HCT116 (cell line): Measurements from ENCODE around the gene PTPRZ1. TPM values are rescaled to one million over a fixed set of nuclear protein-coding genes. Genes with fewer than 3 reads are reported as not detected.
A peak's percentile ranks its signal among the peaks of the same experiment; 100 is the strongest.

ENCODE experiments used
- ATAC-seq: fragments of 200-7000 bp; cut with Tn5 transposase; 2 replicates; pipeline ENCODE4 v1.9.1; 2020; ENCODE audit warnings: mild to moderate bottlenecking, moderate library complexity
- BruUV-seq: library from RNA; stranded (reverse); fragments of 400-500 nt; replicated peaks from 2 replicates; lab custom pipeline; 2021; lab: Mats Ljungman, UMichigan
- CTCF ChIA-PET: fragments of 300-600 bp; sonication (Branson Sonifier 250); formaldehyde crosslinking; loops from one replicate; lab custom pipeline; 2021; ENCODE audit warnings: antibody characterized with exemption; lab: Charles Lee
- POLR2A ChIA-PET: fragments of 300-600, 350-600 bp; sonication (Branson Sonifier 250); formaldehyde crosslinking; loops from one replicate; lab custom pipeline; 2021; ENCODE audit warnings: antibody characterized with exemption; lab: Charles Lee
- RAD21 ChIA-PET, 2 experiments: fragments of 300-600 bp; sonication (Branson Sonifier 250); formaldehyde crosslinking; loops; one replicate each; lab custom pipeline; 2023; ENCODE audit warnings: low total read pairs in 2 of 2; ENCODE audit not compliant: uncharacterized antibody in 2 of 2, unreplicated experiment in 2 of 2, low non-redundant PET in 1 of 2; lab: Charles Lee
- DNase-seq: peaks from one replicate; pipeline ENCODE4 v3.0.0-alpha.2; 2010; ENCODE audit warnings: low read depth, low spot score
- H2AFZ ChIP-seq: fragments of 200-600 bp; shearing (Covaris generic), sonication (generic); 2 replicates; pipeline ENCODE4 v1.6.1; 2017; ENCODE audit warnings: low read depth, mixed run types, mixed read lengths, antibody characterized with exemption, low read length; ENCODE audit not compliant: poor library complexity, severe bottlenecking
- H3K27ac ChIP-seq: 2 replicates; pipeline ENCODE4 v1.5.1; 2012; ENCODE audit warnings: low read depth, low read length
- H3K27me3 ChIP-seq: fragments of 200-600 bp; sonication (generic); 2 replicates; pipeline ENCODE4 v1.6.1; 2016; ENCODE audit warnings: mixed run types, low read length, mixed read lengths; ENCODE audit not compliant: insufficient read depth
- H3K36me3 ChIP-seq, 2 experiments: fragments of 200-500 bp in 1 of 2; fragments of 200-600 bp in 1 of 2; sonication (Bioruptor generic) in 1 of 2; sonication (generic) in 1 of 2; 2 replicates each; pipeline versions ENCODE4 v1.5.1 to v1.6.1; 2014 to 2016; ENCODE audit warnings: low read length in 2 of 2, inconsistent platforms in 1 of 2, mixed read lengths in 1 of 2, mixed run types in 1 of 2; ENCODE audit not compliant: insufficient read depth in 2 of 2, control insufficient read depth in 1 of 2
- H3K4me1 ChIP-seq, 2 experiments: fragments of 200-600 bp in 1 of 2; sonication (generic) in 1 of 2; 2 replicates each; pipeline versions ENCODE4 v1.5.1 to v1.6.1; 2012 to 2017; ENCODE audit warnings: low read length in 2 of 2, inconsistent platforms in 1 of 2, mild to moderate bottlenecking in 1 of 2, mixed read lengths in 1 of 2, mixed run types in 1 of 2, moderate library complexity in 1 of 2; ENCODE audit not compliant: insufficient read depth in 2 of 2, control insufficient read depth in 1 of 2
- H3K4me2 ChIP-seq: fragments of 200-600 bp; sonication (generic); 2 replicates; pipeline ENCODE4 v1.6.1; 2017; ENCODE audit warnings: mixed run types, low read length, mixed read lengths
- H3K4me3 ChIP-seq, 2 experiments: fragments of 200-600 bp in 1 of 2; sonication (generic) in 1 of 2; replicated peaks in 1 of 2; 2 replicates each; pipeline ENCODE4 v1.5.1; 2011 to 2016; ENCODE audit warnings: low read length in 2 of 2, control low read depth in 1 of 2, low read depth in 1 of 2, mild to moderate bottlenecking in 1 of 2, mixed read lengths in 1 of 2, mixed run types in 1 of 2
- H3K79me2 ChIP-seq: fragments of 200-600 bp; sonication (generic); 2 replicates; pipeline ENCODE4 v1.6.1; 2017; ENCODE audit warnings: mild to moderate bottlenecking, mixed run types, low read length, moderate library complexity, mixed read lengths; ENCODE audit not compliant: insufficient read depth
- H3K9ac ChIP-seq: fragments of 200-600 bp; sonication (generic); 2 replicates; pipeline ENCODE4 v1.6.1; 2016; ENCODE audit warnings: low read length, mixed read lengths
- H3K9me2 ChIP-seq: fragments of 200-600 bp; sonication (generic), shearing (Covaris generic); 2 replicates; pipeline ENCODE4 v1.6.1; 2017; ENCODE audit warnings: mixed run types, mild to moderate bottlenecking, moderate library complexity; ENCODE audit not compliant: insufficient read depth
- H3K9me3 ChIP-seq, 2 experiments: fragments of 200-500 bp in 1 of 2; fragments of 200-600 bp in 1 of 2; sonication (Bioruptor generic) in 1 of 2; sonication (generic) in 1 of 2; 2 replicates each; pipeline ENCODE4 v1.6.1; 2014 to 2017; ENCODE audit warnings: low read length in 2 of 2, mixed read lengths in 2 of 2, inconsistent platforms in 1 of 2, low read depth in 1 of 2, mild to moderate bottlenecking in 1 of 2, mixed run types in 1 of 2, moderate library complexity in 1 of 2; ENCODE audit not compliant: control insufficient read depth in 1 of 2, insufficient read depth in 1 of 2
- H4K20me1 ChIP-seq: fragments of 200-600 bp; sonication (generic), shearing (Covaris generic); 2 replicates; pipeline ENCODE4 v1.6.1; 2017; ENCODE audit warnings: mixed run types, mild to moderate bottlenecking, moderate library complexity; ENCODE audit not compliant: insufficient read depth
- ATF3 ChIP-seq: IDR thresholded peaks from 2 replicates; pipeline ENCODE4 v1.6.1; 2012
- CBX3 ChIP-seq: IDR thresholded peaks from 2 replicates; pipeline ENCODE4 v1.6.1; 2012; ENCODE audit warnings: low read depth
- CTCF ChIP-seq, 3 experiments: fragments of 200-600 bp in 1 of 3; sonication (generic) in 1 of 3; IDR thresholded peaks in 2 of 3; conservative IDR thresholded peaks in 1 of 3; 2 replicates each; pipeline ENCODE4 v1.5.1; 2012 to 2017; ENCODE audit warnings: low read depth in 2 of 3, low read length in 2 of 3, antibody characterized with exemption in 1 of 3, borderline replicate concordance in 1 of 3, control low read depth in 1 of 3, mild to moderate bottlenecking in 1 of 3, mixed read lengths in 1 of 3, mixed run types in 1 of 3, moderate library complexity in 1 of 3; ENCODE audit not compliant: insufficient read depth in 1 of 3
- EGR1 ChIP-seq: IDR thresholded peaks from 2 replicates; pipeline ENCODE4 v1.6.1; 2012; ENCODE audit warnings: low read depth
- ELF1 ChIP-seq: IDR thresholded peaks from 2 replicates; pipeline ENCODE4 v1.6.1; 2012; ENCODE audit warnings: low read depth, borderline replicate concordance
- EZH2 ChIP-seq: fragments of 200-600 bp; sonication (generic); IDR thresholded peaks from 2 replicates; pipeline ENCODE4 v1.6.1; 2017; ENCODE audit warnings: antibody characterized with exemption, mixed run types
- EZH2phosphoT487 ChIP-seq: fragments of 200-600 bp; IDR thresholded peaks from 2 replicates; pipeline ENCODE4 v1.6.1; 2018; ENCODE audit warnings: antibody characterized with exemption, borderline replicate concordance
- FOSL1 ChIP-seq: IDR thresholded peaks from 2 replicates; pipeline ENCODE4 v1.6.1; 2012; ENCODE audit warnings: low read depth
- JUND ChIP-seq: IDR thresholded peaks from 2 replicates; pipeline ENCODE4 v1.6.1; 2012
- MAX ChIP-seq: IDR thresholded peaks from 2 replicates; pipeline ENCODE4 v1.6.1; 2012
- POLR2A ChIP-seq: IDR thresholded peaks from 2 replicates; pipeline ENCODE4 v1.7.0; 2011; ENCODE audit warnings: borderline replicate concordance; ENCODE audit not compliant: insufficient read depth, insufficient read length; ENCODE audit errors: extremely low read depth
- POLR2AphosphoS5 ChIP-seq: IDR thresholded peaks from 2 replicates; pipeline ENCODE4 v1.6.1; 2011; ENCODE audit warnings: mild to moderate bottlenecking, low read depth, low read length, moderate library complexity
- RAD21 ChIP-seq: IDR thresholded peaks from 2 replicates; pipeline ENCODE4 v1.6.1; 2012; ENCODE audit warnings: low read depth, mild to moderate bottlenecking
- REST ChIP-seq: IDR thresholded peaks from 2 replicates; pipeline ENCODE4 v1.6.1; 2012; ENCODE audit warnings: low read depth
- SRF ChIP-seq: IDR thresholded peaks from 2 replicates; pipeline ENCODE4 v1.6.1; 2012; ENCODE audit warnings: low read depth
- TCF7L2 ChIP-seq: IDR thresholded peaks from 2 replicates; pipeline ENCODE4 v1.7.0; 2011; ENCODE audit warnings: borderline replicate concordance, inconsistent platforms; ENCODE audit not compliant: insufficient read depth, insufficient read length; ENCODE audit errors: extremely low read depth
- YY1 ChIP-seq: IDR thresholded peaks from 2 replicates; pipeline ENCODE4 v1.6.1; 2011; ENCODE audit warnings: low read length, low read depth, moderate library complexity, mild to moderate bottlenecking; ENCODE audit not compliant: insufficient replicate concordance; ENCODE audit errors: extremely low read depth
- ZBTB33 ChIP-seq: IDR thresholded peaks from 2 replicates; pipeline ENCODE4 v1.6.1; 2011; ENCODE audit warnings: mild to moderate bottlenecking, low read length, moderate library complexity; ENCODE audit not compliant: insufficient replicate concordance; ENCODE audit errors: extremely low read depth
- intact Hi-C: fragments of 100-400 bp; cut with micrococcal nuclease; formaldehyde crosslinking; loops from 2 replicates; pipeline ENCODE4 v1.10.0; 2022
- total RNA-seq: library from RNA; stranded (reverse); gene quantifications from one replicate; pipeline ENCODE4 v1.2.1, GENCODE V29; 2021; ENCODE audit not compliant: unreplicated experiment

Gene PTPRZ1
- total RNA-seq, 1 experiment from 2014 or later, result 0.25 TPM

- peak overlapping the region; percentile 55 for H2AFZ ChIP-seq
- TF ChIP-seq TCF7L2 (no peak), EZH2 (no peak), MAX (no peak), FOSL1 (no peak), ATF3 (no peak), CBX3 (no peak), ZBTB33 (no peak), REST (no peak), RAD21 (no peak), ELF1 (no peak), POLR2A (no peak), SRF (no peak), YY1 (no peak), JUND (no peak), CTCF (IDR thresholded peaks at IDR 0.05 in 2 of 3, conservative IDR thresholded peaks at IDR 0.05 in 1 of 3; ENCODE audit: borderline replicate concordance in 1 of 3, insufficient read depth in 1 of 3, low read depth in 2 of 3, low read length in 2 of 3) (no peak), POLR2AphosphoS5 (no peak), EZH2phosphoT487 (no peak), EGR1 (no peak)
- H3K36me3 ChIP-seq, result no peaks in the 10 kb centered on the region
- H3K4me2 ChIP-seq, result no peak overlapping the region
- ChIA-PET RAD21 (no interaction called here), CTCF (no interaction called here), POLR2A (no interaction called here)
- DNase-seq (no peak), ATAC-seq (no peak)
- H3K9me3 ChIP-seq, result no peaks in the 10 kb centered on the region
- no peak overlapping the region for H3K27ac ChIP-seq
- BruUV-seq, result no TSS peak
- no peak overlapping the region for H3K4me3 ChIP-seq
- no peak overlapping the region for H3K9ac ChIP-seq
- no peaks in the 10 kb centered on the region for H4K20me1 ChIP-seq
- no peaks in the 10 kb centered on the region for H3K27me3 ChIP-seq
- H3K9me2 ChIP-seq, result no peaks in the 10 kb centered on the region
- intact Hi-C loops, result no loop called here
- H3K4me1 ChIP-seq, result no peaks in the 10 kb centered on the region
- H3K79me2 ChIP-seq, result no peaks in the 10 kb centered on the region
Observed at GRCh38 chr7:121919986-121920385, 47.0 kb downstream of the PTPRZ1 start.
